H7 (cell line): ENCODE measurements around the gene MYRF. TPM values are rescaled to one million over a fixed set of nuclear protein-coding genes. Genes with fewer than 3 reads are reported as not detected.

Source experiments
- DNase-seq: peaks from one replicate; pipeline ENCODE4 v3.0.0; 2012
- H3K27me3 ChIP-seq: 2 replicates; pipeline ENCODE4 v1.6.0; 2011; ENCODE audit warnings: mild to moderate bottlenecking, low read length; ENCODE audit not compliant: control insufficient read depth, insufficient read depth
- H3K36me3 ChIP-seq: replicated peaks from 2 replicates; pipeline ENCODE4 v1.5.1; 2011; ENCODE audit warnings: low read length; ENCODE audit not compliant: control insufficient read depth, insufficient read depth
- H3K4me3 ChIP-seq: 2 replicates; pipeline ENCODE4 v1.5.1; 2011; ENCODE audit warnings: low read depth, mild to moderate bottlenecking, control low read depth, low read length, moderate library complexity; ENCODE audit not compliant: insufficient read depth
- total RNA-seq: library from RNA; depleted of rRNA; stranded (reverse); fragments of >200 nt; shearing (Covaris generic); gene quantifications from 2 replicates; pipeline ENCODE4 v1.2.3, GENCODE V29; 2014

The MYRF gene
- total RNA-seq, 1 experiment from 2014 or later = 3.6 TPM

DNA sequence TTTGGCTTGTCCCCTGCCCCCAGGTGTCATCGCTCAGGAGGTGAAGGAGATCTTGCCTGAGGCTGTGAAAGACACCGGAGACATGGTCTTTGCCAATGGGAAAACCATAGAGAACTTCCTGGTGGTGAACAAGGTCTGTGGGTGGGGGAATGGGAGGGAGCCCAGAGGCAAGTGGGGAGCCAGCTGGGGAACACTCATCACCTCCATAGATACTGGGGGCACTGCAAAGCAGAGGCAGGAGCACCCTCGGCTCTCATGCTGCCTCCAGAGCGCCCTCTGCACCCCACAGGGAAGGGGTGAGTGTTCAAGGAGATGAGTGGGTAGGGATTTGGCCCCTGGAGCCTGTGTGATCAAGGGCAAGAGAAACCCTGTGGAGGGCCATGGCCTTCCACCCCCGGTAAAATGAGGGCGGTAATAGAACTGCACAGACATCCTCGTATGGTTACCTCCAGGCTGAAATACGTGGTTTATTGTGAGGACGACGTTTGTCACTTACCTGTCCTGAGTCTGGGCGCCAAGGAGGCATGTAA lies 26.0 kb downstream of the MYRF start:
- no peak overlapping the region for H3K4me3 ChIP-seq
- peak; percentile 56 for DNase-seq

DNA sequence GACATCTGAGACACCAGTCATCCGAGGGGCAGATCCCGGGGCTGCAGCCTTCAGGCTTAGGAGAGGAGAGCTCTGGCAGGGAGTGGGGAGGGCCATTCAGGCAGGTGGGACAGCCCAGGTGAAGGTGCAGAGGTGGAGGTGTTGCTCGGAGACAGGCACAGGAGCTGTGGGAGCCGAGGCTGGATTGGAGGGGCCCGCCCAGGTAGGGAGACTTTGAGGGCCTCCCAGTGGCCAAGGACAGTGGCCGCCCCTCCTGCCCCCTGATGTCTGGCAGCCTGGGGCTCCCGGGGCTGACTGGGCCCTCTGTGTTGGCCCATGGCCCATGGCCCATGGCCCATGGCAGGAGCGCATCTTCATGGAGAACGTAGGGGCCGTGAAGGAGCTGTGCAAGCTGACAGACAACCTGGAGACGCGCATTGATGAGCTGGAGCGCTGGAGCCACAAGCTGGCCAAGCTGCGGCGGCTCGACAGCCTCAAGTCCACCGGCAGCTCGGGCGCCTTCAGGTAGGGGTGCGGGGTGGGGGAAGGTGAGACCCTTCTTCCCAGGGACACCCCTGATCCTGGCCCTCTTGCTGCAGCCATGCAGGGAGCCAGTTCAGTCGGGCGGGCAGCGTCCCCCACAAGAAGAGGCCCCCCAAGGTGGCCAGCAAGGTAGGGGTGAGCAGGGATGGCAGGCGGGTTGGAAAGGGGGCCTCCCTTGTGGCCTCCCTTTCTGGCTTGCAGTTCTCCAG lies 26.6 kb downstream of the MYRF start:
- Histone ChIP-seq H3K27me3 (peaks cover 4% of the 10 kb centered on the region; the same call in 1 of the 2 replicates), H3K36me3 (peaks cover 2% of the 10 kb centered on the region; the same call in 1 of the 2 replicates), H3K4me3 (no peak overlapping the region)
- DNase-seq = peak; percentile 70

More for the DNA sequence above, 26.0 kb downstream of the MYRF start:
- H3K27me3 ChIP-seq = peaks cover 4% of the 10 kb centered on the region; the same call in 1 of the 2 replicates
- H3K36me3 ChIP-seq = peaks cover 2% of the 10 kb centered on the region; the same call in 1 of the 2 replicates

DNA sequence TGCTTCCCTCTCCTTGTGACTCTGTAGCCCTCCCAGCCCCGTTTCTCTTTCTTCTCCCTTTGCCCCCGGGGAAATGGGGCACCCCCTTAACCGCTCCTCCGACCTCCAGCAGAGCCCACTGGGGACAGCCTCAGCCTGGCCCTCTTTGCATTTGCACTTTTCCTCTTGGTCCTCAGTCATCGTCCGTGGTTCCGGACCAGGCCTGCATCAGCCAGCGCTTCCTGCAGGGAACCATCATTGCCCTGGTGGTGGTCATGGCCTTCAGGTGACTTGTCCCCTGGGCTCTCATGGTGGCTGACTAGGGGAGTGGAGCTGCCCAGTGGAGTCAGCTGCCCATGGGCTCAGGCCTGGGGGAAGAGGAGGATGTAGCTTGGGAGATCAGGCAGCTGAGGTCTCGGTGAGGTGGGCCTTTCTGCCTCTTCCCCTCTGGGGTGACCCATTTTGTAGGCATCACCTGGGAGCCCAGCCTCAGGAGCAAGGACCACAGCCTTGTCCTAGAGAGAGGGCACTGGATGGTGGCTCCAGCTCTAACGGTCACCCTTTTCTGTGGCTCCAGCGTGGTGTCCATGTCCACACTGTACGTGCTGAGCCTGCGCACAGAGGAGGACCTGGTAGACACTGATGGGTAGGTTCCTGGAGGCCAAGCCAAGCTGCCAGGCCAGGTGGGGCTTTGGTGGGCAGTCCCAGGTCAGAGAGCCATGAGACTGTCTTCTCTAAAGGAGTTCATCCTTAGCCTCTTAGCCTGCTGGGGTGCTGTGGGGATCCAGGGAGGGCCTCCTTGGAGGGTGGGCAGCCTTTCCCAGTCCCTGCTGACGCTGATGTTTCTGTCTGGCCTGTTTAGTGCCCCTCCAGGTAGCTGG lies 27.5 kb downstream of the MYRF start:
- Histone ChIP-seq H3K36me3 (peaks cover 2% of the 10 kb centered on the region; the same call in 1 of the 2 replicates), H3K27me3 (peaks cover 4% of the 10 kb centered on the region; the same call in 1 of the 2 replicates), H3K4me3 (no peak overlapping the region)
- peak; percentile 54 for DNase-seq

DNA sequence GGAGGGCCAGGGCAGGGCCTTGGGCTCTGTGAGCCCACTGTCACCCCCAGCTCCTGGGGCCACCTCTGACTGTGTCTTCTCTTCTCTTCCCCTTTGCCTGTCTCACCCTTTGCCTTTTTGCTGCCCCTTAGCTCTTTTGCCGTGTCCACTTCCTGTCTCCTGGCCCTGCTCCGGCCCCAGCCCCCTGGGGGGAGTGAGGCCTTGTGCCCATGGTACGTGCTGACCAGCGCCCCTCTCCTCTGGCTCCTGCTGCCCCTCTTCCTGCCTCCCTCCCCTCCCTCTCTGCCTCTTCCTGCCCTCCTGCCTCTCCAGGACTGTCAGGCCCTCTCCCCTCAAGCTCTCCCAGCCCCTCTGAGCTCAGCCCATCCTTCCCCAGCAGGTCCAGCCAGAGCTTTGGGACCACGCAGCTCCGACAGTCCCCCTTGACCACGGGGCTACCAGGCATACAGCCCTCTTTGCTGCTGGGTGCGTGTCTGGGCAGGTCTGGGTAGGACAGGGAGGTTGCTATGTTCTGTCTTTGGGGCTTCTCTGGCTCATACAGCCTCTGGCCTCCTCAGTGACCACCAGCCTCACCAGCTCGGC lies 28.2 kb downstream of the MYRF start:
- Histone ChIP-seq H3K27me3 (peaks cover 4% of the 10 kb centered on the region; the same call in 1 of the 2 replicates), H3K4me3 (no peak overlapping the region), H3K36me3 (peaks cover 3% of the 10 kb centered on the region; the same call in 1 of the 2 replicates)
- peak; percentile 50 for DNase-seq

DNA sequence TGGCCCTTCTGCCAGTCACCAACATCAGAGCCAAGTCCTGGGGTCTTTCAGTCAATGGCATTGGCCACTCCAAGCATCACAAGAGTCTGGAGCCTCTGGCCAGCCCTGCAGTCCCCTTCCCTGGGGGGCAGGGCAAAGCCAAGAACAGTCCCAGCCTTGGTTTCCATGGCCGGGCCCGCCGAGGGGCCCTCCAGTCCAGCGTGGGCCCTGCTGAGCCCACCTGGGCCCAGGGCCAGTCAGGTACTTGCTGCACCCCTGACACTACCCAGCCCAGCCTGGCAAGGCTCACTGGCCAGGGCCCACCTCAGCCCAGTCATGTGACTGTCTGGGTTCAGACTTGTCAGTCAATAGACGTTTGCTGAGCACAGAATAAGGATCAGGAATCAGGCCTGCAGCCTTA lies 29.1 kb downstream of the MYRF start:
- Histone ChIP-seq H3K36me3 (peaks cover 5% of the 10 kb centered on the region), H3K27me3 (peaks cover 4% of the 10 kb centered on the region; the same call in 1 of the 2 replicates)
- DNase-seq = peak; percentile 57

DNA sequence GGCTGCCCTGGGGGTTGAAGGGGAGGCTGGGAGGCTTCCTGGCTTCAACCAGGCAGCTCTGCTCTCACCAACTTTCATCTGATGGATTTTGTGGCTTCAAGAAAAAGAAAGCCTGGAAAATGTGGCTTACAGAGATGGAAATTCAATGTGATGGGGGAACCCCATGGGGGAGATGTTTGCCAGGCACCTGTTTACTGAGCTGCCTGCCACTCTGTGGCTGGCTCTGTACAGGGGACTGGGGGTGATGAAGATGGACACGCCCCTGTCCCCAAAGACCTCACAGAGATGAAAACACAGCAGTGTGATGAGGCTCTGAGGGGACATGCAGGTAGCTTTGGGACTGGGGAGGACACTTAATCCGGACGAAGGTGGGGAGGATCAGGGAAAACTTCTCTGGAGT lies 29.9 kb downstream of the MYRF start:
- DNase-seq = peak; percentile 56

More for the DNA sequence above, 29.1 kb downstream of the MYRF start:
- H3K4me3 ChIP-seq = no peak overlapping the region

DNA sequence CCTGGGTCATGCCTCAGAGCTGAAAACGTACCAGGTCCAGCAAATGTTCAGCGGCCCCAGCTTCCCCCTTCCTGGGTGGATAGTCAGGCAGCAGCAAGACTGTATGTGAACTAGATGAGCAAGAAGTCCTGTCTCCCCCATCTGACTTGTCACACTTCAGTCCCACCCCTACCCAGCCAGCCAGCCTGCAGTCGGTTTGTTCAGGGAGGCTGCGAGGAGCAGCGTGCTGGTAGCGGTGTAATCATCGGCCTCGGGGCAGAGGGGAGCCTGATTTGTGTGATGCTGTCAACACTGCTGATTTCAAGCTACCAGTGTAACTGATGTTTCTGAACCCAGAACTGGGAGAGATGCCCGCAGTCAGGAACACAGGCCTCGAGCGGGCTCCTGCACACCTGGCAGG lies 30.4 kb downstream of the MYRF start:
- Histone ChIP-seq H3K36me3 (peaks cover 14% of the 10 kb centered on the region), H3K4me3 (no peak overlapping the region), H3K27me3 (no peaks in the 10 kb centered on the region)
- DNase-seq = peak; percentile 42

More for the DNA sequence above, 29.9 kb downstream of the MYRF start:
- Histone ChIP-seq H3K27me3 (no peaks in the 10 kb centered on the region), H3K4me3 (no peak overlapping the region), H3K36me3 (peaks cover 11% of the 10 kb centered on the region)

DNA sequence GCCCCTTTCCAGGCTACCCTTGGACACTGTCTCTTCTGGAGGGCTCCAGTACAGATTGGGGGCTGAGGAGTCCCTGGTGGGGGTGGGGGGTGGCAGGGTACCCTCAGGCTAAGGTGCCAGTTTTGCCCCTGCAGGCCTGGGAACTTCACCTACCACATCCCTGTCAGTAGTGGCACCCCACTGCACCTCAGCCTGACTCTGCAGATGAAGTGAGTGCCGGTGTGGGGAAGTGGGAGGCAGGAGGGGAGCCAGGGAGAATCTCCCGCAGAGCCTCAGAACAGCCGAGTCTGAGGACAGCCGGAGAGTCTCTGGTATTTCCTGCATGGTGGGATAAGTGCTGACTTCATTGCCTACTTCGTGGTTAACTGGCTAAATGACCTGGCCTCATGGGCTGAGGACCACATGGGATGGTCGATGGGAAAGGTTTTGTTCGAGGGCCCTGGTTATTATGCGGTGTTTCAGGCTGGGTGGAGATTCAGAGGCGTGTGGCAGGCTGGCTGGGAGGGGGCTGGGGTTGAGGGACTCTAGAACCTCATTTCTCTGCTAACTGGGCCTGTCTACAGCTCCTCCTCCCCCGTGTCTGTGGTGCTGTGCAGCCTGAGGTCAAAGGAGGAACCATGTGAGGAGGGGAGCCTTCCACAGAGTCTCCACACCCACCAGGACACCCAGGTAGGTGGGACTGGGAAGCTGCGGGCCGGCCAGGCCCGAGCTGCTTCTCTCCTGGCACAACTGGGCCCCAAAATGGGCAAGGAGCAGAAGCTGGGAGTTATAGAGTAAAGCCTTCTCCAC lies 31.5 kb downstream of the MYRF start:
- peak; percentile 48 for DNase-seq
- H3K4me3 ChIP-seq = no peak overlapping the region
- H3K27me3 ChIP-seq = no peaks in the 10 kb centered on the region
- H3K36me3 ChIP-seq = peaks cover 22% of the 10 kb centered on the region

DNA sequence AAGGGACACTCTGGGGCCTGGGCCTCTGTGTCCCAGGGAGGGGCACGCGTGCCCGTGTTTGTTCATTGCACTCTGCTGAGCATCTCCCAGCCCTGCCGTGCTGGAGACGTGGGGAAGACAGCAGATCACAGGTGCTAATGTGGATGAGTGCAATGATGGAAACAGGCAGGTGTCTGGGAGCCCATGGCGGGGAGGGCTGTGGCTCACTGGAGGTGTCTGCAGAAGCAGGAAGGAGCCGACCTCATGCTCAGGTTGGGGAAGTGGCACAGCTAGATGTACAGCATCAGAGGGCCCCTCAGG lies 32.0 kb downstream of the MYRF start:
- no peaks in the 10 kb centered on the region for H3K27me3 ChIP-seq
- no peak overlapping the region for H3K4me3 ChIP-seq
- H3K36me3 ChIP-seq = peaks cover 27% of the 10 kb centered on the region
- DNase-seq = peak; percentile 40

DNA sequence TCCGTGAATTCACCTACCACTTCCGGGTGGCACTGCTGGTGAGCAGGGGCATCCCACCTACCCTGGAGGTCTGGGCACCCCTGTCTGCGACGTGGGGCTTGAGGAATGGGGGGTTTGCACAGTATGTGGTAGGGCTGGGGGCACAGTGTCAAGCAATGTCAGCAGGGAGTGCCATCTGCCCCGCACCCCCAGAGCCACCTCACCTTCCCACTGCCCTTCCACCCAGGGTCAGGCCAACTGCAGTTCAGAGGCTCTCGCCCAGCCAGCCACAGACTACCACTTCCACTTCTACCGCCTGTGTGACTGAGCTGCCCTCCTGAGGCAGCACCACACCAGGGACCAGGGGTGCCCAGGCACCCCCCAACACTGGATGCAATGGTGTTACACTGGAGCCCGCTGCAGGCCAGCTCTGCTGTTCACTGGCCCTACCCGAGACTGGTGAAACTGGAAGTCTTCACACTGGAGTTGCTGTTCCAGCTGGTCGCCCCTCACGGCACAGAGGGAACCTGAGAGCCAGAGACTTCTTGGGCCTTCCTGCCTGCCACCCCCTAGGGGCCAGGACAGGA lies 33.5 kb downstream of the MYRF start:
- no peak for DNase-seq
- H3K4me3 ChIP-seq = no peak overlapping the region
- H3K27me3 ChIP-seq = no peaks in the 10 kb centered on the region
- H3K36me3 ChIP-seq = peaks cover 35% of the 10 kb centered on the region

DNA sequence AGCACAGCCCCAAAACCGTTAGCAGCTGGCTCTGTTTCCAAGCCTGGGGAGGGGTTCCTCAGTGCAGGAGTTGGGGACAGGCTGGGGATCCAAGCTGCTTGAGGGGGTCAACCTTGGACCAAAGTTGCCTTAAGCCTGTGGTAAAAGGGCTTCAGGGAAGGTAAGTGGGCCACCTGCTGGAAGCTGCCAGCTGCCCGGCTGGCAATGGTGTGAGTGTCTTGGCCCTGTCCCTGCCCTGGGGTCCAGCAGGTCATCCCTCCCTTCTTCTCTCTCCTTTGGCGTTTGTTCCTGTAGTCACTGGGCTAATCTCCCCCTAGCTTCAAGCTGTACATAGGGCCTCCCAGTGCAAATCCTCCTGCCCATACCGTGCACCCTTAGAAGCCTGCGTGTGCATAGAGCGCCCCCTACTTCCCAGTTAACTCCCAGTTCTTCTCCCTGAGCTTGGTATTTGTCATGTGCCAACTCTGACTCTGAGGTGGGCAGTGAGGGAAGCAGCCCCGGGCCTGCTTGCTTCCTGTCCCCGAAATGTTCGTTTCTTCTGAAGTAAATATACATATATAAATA lies 35.6 kb downstream of the MYRF start:
- peaks cover 34% of the 10 kb centered on the region for H3K36me3 ChIP-seq
- no peaks in the 10 kb centered on the region for H3K27me3 ChIP-seq
- peak; percentile 90 for DNase-seq
- no peak overlapping the region for H3K4me3 ChIP-seq

DNA sequence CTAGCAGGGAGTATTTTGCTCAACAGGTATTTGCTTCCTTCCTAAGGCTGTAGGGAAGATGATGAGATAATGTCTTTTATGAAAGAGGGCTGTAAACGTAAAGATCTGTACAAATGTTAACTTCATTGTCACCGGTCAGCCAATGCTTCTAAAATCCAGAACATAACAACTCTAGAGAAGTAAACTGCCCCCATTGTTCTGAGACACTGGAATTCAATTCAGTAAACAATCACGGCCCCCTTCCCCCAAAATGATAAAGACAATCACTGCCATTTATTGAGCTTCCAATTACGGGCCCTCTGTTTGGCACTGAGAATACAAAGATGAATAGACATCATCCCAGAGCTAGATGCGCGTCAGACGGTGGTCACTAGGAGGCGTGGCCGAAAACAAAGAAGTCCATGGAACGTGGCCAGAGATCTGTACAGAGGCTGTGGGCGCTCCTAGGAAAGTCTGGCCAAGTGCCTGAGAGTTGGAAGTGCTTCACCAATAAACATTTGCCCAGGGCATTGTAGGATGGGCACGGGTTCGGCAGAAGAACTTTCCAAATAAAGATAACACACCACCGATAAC lies 39.4 kb downstream of the MYRF start:
- peaks cover 40% of the 10 kb centered on the region for H3K36me3 ChIP-seq

More for the DNA sequence above, 39.4 kb downstream of the MYRF start:
- Histone ChIP-seq H3K27me3 (no peaks in the 10 kb centered on the region), H3K4me3 (peak overlapping the region; percentile 87)
- peak; percentile 77 for DNase-seq
